ENCODE measurements around the gene GLRX3.
A peak's percentile ranks its signal among the peaks of the same experiment; 100 is the strongest.
"Not testable (repeated sequence)": the region's sequence is repeated elsewhere in the genome, so short reads cannot be mapped to it uniquely, and the experiment has no call there.

GLRX3 gene
- total RNA-seq, result 27.5 to 67.4 reads per million in 2 donors

DNA sequence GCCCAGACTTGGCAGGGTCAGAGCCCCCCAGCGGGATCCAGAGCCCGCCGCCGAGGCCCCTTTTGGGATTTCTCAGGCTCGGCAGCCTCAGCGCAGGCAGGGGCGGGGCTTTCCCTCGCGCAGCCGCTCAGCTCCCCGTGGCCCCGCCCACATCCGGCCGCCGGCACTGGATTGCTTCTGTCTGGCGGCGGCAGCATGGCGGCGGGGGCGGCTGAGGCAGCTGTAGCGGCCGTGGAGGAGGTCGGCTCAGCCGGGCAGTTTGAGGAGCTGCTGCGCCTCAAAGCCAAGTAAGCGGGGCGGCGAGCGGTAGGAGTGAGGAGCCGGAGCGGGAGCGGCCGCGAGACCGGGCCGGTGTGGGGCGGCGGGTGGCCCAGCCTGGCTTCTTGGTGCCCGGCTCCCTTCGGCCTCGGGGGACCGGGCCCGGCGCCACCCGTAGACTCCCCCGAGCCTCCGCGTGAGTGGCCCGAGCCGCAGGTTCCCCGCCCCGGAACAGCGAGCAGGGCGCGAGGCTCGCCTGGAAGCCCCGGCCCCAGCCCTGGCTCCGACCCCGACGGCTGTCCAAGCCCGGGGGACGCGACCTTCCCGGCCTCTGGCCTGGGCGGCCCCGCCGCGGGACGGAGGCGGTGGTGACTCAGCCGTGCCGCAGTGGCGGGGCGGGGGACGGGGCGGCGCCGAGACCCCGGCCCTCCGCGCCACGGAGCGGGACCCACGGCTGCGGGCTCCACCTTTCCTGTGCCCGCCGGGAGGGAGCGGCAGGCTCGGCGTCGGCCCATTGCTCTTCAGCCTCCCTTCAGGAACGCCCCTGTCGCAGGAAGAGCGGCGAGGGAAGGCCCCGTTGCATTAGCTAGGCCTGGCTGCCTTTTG lies at the start of gene GLRX3:
Gene GLRX3, plus strand, starts transcription at position 166 of the 864 bp plus-strand sequence. Its CDS starts 30 bp downstream, at position 196.
- DNase-seq, result peak; percentile 87

DNA sequence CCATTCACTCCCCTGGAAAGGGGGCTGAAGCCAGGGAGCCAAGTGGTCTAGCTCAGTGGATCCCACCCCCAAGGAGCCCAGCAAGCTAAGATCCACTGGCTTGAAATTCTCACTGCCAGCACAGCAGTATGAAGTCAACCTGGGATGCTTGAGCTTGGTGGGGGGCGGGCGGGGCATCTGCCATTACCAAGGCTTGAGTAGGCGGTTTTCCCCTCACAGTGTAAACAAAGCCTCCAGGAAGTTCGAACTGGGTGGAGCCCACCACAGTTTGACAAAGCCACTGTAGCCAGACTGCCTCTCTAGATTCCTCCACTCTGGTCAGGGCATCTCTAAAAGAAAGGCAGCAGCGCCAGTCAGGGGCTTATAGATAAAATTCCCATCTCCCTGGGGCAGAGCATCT lies 45.6 kb upstream of the GLRX3 start:
- not testable (repeated sequence) for DNase-seq

DNA sequence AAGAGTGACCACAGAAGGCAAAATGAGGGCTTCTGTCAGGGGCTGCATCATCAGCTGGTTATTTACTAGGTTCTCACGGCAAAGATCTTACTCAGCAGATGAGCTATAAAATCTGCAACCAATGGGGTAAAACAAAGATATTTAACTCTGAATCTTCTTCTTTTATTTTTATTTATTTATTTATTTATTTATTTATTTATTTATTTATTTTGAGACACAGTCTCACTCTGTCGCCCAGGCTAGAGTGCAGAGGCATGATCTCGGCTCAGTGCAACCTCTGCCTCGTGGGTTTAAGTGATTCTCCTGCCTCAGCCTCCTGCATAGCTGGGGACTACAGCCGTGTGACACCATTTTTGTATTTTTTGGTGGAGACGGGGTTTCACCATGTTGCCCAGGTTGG lies 36.8 kb upstream of the GLRX3 start:
- DNase-seq, result no peak

DNA sequence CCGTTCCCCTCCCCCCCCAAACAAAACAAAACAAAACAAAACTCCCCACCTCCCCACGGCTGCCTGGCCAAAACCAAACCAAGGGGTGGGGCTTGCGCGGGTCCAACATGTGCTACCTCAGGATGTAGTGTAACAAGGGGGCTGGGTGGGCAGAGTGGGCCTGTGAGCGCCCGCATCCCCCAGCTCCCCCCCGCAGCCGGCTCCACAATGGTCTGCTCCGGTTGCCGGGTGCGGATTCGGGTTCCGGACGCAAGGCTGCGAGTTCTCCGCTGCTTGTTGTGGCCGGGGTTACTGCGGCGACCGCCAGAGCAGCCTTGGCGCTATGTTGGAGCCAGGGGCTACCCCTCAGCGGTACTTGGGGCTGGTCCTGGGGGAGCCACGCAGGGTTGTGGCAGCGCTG lies 30.5 kb upstream of the GLRX3 start:
- DNase-seq, result no peak

DNA sequence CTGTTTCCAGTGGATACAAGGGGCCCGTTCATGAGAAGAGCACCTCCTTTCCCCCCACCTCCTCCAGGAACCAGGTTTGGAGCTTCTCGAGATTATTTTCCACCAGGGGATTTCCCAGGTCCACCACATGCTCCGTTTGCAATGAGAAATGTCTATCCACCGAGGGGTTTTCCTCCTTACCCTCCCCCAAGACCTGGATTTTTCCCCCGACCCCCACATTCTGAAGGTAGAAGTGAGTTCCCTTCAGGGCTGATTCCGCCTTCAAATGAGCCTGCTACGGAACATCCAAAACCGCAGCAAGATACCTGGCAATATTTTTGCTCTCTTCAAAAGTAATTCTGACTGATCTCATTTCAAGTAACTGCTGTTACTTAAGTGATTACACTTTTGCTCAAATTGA lies 28.0 kb upstream of the GLRX3 start:
- DNase-seq, result not testable (repeated sequence)

DNA sequence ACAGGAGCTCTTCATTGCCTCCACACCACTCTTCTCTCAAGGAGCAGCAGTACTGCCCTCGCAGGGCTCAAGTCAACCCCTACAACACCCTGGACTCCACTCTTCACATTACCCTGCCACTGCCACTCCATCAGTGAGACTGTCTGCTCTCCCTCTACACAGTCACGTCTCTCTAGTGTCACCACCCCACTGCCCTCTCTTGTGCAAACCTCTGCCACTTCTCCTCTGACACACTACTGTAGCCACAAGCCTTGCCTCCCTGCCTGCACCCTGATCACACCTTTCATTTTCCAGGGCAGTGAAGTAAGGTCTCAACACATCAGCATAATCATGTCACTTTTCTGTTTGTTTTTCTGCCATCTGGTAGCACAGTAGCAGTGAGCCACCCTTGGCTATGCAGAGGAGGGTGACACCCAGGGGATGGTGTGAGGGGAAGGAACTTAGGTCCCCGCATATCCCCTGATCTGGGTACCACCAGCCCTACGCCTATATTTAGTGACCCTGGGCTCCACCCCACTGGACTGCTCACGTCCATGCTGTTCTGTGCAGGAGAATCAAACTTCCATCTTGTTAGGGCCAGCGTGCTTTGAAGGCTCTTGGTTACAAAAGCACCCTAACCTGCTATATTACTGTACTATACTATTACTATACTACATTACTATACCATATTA lies 27.1 kb upstream of the GLRX3 start:
- DNase-seq, result no peak

DNA sequence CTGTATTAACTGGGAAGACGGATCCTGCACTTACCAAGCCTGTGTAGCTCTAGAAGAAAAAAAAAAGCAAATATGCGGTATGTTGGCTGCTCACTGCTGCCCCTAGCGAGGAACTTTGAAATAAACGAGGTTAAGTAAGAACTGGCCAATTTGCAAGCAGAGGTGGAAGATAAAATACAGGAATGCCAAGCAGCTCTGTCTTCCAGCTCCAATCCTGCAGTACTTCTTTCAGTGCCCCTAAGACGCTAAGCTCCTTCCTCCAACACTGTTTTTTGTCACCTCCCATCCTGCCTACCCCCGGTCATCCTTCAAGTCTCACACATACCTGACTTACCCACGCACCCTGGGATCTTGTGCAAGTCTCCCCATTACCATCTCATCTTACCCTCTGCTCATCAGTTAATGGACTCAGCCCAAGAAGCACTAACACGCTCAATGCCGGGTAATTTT lies 26.4 kb upstream of the GLRX3 start:
- peak; percentile 71 for DNase-seq

DNA sequence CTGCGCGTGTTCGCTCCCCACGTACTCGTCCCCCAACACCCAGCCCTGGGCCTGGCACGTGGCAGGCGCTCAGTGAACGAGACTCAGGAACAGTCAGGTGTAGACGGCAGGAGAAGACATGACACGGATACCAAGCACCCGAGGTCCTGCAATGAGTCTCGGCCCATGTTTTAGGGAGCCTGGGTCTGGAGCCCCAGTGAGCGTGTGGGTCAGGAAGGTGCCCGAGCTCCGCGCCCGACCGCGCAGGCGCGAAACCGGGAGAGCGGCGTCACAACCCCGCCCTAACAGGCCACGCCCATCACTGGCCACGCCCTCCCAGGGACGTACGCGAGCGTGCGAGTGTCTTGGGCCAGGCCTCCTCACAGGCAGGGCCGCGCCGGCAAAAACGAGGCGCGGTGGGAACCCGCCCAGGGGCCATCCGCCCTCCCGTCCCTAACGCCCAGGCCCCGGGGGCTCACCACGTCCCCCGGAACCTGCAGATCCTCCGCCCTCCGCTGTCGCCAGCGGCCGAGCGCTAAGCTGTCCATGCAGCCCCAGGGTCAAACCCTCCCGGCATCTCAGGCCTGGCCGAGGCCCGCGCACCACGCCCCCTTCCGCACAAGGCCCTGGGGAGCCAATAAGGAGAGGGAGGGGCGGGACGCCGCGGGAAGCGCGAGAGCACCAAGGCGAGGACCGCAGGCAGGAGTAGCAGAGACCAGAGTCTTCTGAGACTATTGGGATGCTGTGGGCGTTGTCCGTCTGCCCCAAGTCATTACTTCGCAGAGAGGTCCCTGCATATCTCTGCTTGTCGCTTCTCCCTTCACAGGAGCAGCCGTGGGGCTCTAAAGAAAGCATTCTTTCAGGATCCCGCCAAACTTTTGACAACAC lies 25.7 kb upstream of the GLRX3 start, which contains the start of gene C10orf143:
Gene C10orf143, minus strand, starts transcription at position 585 of the 867 bp plus-strand sequence. Its CDS starts 58 bp downstream, at position 527.
- DNase-seq, result peak; percentile 98

DNA sequence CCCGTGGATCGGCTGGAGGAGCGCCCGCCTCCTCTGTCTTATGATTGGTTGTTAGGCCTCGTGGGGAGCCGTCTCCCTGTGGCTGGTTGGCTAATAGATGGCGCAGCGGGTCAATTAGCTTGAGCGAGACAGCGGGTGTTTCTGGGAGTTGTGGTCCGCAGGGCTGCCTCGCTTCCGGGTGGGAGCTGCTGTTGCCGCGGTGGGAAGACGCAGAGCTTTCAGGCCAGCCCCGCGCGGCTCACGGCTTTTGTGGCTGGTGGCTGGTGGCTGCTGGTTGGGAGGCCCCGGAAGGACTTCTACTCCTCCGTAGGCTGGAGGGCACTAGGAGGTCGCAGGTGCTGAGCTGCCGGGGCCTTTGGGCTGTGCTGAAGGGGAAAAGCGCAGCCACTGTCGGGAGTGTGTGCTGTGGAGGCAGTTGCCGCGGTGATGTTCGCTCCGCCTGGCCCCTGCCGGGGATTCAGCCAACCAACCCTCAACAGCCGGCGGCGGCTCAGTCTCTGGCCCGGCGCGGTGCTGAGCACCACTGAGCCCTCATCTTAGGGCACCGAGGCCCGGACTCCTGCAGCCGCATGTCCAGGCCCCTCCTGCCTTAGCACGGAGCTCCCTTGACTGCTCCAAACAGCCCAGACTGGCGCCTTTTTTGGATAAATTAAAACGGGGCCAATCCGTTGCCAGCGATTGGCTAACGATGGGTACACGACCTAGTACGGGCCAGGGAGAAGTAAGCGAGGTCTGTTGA lies 24.9 kb upstream of the GLRX3 start:
- DNase-seq, result peak; percentile 87

DNA sequence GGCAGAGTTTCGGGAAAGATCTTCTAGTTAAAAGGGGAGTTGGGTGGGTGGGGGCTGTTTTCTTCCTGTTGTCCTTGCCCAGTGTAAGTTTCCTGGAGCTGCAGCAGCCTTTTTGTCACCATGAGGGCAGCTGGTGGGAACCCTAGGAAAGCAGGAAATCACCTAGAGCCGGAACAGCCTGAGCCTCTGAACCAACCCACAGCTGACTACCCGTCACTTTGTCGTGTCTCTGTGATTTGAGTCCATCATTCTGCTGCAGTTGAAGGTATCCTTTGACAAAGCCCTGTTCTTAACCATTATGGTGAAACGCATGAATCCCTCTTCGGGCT lies 24.4 kb upstream of the GLRX3 start:
- DNase-seq, result no peak

DNA sequence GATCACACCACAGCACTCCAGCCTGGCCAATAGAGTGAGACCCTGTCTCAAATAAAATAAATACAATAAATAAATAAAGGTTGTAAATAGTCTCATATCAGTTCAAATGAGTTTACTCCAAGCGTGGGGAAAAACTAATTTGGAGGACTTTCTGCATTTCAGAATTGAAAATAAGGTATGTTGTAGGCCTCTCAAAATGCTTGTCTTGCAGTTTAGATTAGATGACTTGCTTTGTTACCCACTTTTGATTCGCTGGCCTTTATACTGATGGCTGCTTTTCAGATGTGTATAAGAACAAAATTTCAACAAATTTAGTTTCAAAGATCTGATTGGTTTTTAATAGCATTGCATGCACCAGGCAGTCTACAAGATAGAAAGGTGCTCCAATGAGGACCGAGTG lies 23.4 kb upstream of the GLRX3 start:
- no peak for DNase-seq

DNA sequence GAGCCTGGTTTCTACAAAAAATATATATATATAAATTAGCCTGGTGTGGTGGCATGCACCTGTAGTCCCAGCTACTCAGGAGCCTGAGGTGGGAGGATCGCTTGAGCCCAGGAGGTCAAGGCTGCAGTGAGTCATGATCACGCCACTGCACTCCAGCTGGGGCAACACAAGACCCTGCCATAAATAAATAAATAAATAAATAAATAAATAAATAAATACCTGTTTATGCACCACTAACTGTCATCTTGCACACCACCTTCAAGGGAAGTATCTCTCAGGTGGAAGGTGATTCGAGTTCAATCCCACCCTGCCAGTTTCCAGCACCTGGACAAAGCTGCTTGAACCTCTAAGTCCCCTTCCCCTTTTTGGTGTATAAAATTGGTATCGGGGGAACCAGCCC lies 19.2 kb upstream of the GLRX3 start:
- not testable (repeated sequence) for DNase-seq

DNA sequence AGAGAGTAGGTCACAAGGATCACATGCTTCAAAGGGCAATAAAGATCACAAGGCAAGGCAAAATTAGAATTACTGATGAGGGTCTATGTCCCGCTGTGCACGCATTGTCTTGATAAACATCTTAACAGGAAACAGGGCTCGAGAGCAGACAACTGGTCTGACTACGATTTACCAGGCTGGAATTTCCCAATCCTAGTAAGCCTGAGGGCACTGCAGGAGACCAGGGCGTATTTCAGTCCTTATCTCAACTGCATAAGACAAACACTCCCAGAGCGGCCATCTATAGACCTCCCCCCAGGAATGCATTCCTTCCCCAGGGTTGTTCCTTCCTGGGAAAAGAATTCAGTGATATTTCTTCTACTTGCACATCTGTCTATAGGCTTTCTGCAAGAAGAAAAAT lies 18.7 kb upstream of the GLRX3 start:
- not testable (repeated sequence) for DNase-seq

DNA sequence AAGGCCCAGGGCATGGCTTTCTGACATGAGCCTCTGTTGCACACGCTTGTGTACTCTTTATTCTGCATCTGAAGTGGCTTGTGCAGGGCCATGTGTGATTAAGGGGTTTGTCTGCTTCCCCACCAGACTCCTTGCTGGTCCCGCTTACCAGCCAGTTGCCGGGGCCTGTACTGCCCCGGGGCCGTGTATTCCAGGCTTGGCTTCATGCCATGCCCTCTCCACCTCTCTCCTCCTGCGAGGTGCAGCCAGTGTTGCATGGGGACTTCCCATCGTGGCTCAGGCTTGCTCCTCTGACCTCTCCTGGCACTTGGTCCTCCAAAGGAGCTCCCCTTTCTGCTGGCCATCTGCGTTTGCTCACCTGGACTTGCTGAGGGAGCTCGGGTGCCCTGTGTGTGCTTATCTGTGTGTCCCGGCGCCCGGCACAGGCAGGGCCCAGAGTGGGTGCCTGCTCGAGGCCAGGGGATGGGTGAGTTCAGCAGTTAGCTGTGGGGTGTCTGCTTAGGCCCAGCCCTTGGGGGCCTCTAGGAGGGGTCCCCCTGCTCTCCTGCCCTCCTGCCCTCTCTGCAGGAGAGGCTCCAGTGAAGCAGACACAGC lies 14.6 kb upstream of the GLRX3 start:
- DNase-seq, result no peak

DNA sequence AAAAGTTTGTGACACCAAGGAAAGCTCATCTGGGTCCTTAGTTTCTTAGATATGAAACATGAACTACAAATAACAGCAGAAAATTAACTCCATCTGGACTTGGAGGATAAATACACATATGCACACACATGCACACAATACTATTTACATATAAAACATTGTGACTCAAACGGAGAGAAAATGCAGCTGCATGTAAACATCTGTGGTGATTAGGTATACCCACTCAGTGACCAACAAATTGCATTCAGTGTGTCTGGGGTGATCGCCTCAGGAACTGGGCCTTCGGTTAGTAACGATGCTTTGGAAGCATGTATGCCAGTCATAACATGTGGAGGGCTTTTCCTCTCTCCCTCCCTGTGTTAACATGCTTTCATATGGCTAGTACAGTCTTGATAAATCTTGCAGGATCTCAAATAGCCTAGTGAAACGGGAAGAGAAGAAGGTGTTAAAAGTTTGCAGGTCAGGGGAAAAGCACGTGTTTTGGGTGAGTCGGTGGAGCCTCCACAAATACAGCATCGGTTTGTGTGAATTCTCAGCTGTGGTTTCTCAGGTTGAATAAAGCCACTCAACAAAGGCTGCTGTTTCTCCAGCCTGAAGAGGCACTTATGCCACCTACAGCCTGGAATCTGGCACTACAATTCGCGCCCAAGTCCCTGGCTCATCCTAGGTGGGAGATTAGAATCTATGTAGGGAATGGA lies 8.7 kb upstream of the GLRX3 start:
- DNase-seq, result peak; percentile 32

DNA sequence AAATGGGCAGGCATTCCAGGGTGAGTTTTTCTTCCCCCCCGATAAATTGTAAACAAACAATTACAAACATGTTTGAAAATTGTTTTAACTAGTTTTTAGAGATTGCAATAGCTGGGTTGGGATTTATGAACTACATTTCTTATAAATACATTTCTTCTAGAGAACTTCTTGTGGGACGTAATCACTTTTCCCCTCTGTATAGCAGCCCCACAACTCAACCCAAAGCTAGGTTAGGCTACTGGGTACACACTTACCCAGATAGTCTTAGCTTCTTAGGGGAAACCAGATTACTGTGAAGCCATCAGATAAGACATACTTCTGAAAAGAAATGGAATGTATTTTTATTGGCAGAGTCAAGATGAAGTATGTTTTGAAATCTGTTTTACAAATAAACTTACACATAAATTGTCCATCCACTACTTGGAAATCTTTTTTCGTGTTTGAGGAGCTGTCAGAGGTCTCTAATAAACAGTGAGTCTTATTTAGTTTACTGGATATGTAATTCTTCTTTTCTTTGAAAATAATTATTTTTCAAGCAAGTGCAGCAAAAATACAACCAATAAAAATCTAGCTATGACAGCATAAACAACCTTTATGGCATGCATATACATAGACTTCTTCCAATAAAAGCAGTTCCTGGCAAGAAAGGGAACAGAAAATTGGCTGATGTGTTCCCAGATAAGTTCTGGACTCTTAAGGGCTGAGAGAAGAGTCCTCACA lies 8.0 kb upstream of the GLRX3 start:
- DNase-seq, result no peak

DNA sequence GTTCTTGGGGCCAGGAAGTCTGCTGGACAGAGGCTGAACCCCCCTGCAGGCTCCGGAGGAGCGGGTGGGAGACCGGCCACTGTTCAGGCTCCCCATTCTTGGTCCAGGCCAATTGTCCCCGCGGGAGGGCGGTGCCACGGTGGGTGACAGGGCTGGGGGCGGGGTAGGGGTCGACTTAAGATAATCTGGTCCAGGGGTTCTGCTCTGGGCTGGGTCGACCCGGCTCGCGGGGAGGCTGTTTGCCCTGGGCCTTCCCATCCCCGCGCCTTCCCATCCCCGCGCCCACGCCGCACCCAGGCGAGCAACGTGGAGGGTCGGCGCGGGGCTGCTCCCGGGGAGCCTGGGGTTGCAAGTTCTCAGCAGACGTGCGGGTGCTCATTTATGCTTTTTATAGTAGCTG lies 7.3 kb upstream of the GLRX3 start:
- no peak for DNase-seq

DNA sequence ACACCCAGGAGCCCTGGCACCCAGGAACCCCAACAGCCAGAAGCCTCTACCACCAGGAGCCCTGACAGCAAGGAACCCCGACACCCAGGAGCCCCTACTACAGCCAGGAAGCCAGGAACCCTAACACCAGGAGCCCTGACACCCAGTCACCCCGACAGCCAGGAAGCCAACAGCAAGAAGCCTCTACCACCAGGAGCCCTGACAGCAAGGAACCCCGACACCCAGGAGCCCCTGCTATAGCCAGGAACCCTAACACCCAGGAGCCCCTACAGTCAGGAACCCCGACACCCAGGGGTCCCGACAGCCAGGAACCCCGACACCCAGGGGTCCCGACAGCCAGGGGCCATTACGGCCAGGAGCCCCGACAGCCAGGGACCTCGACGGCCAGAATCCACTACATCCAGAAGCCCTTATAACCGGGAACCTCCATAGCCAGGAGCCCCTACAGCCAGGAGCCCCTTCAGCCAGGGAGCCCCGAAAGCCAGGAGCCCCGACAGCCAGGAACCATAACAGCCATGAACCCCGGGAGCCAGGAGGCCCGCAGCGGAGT lies 440 bp upstream of the GLRX3 start:
- DNase-seq, result no peak

DNA sequence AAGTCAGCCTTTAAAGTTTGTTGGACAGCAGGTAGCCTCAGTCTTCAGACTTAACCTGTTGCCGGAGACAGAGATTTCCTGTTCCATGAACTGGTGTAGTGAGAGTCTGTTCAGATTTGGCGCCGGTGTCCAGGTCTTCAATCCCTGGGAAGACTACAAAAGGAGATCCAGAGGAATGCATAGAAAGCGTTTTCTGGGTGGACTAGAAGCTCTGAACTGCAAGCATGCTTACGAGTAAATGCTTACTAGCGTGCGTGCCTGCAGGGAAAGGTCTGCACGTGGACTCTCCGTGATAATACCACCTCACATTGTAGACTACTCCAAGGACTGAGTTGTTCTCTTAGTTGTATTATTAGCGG lies 878 bp downstream of the GLRX3 start:
- no peak for DNase-seq

All from T-helper 9 cell (primary cell).